Measurements from ENCODE around the gene CMTM7. TPM values are rescaled to one million over a fixed set of nuclear protein-coding genes. Genes with fewer than 3 reads are reported as not detected.

CMTM7 gene
- total RNA-seq, 1 donor from 2014 or later, result 11.8 TPM

DNA sequence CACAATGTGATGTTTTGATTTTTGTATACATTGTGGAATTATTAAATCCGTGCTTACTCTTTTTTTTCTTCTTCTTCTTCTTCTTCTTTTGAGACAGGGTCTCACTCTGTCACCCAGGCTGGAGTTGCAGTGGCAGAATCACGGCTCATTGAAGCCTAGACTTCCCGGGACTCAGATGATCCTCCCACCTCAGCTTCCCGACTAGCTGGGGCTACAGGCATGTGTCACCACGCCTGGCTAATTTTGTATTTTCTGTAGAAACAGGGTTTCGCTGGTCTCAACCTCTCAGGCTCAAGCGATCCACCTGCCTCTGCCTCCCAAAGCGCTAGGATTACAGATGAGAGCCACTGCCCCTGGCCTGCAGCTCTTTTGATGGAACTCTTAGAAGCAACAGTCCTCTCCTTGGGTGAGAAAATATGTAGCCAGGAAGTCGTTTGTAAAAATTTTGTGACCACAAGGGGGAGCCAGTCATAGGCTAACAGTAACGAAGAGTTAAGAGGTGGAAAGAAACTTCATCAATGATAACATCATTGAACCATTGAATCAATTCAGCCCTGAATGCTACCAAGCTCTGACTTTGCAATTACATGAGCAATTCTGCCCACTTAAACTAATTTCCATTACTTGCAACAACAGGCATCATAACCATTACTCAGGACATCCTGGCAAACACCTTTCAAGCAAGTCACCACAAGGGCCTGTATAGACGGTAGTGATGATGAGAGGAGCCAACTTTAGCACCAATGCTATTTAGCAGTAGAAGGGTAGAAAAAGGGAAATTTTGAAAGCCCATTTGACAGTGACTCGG lies 16.7 kb upstream of the CMTM7 start:
- Histone ChIP-seq H3K4me3 (no peak overlapping the region), H4K20me1 (ENCODE audit: low read depth) (no peaks in the 10 kb centered on the region), H3K27me3 (no peaks in the 10 kb centered on the region), H3F3A (ENCODE audit: low read depth) (no peaks in the 10 kb centered on the region), H3K9me3 (ENCODE audit: low read depth) (no peaks in the 10 kb centered on the region), H3K36me3 (no peaks in the 10 kb centered on the region), H3K4me1 (no peaks in the 10 kb centered on the region), H3K79me2 (ENCODE audit: low read depth) (no peaks in the 10 kb centered on the region), H3K27ac (no peak overlapping the region), H3K4me2 (no peak overlapping the region), H3K9ac (no peak overlapping the region), H2AFZ (replicated peaks) (no peak overlapping the region)
- peak overlapping the region; percentile 78 for H3K27ac Mint-ChIP-seq
- no peaks in the 10 kb centered on the region for H3K9me3 Mint-ChIP-seq
- H3K4me3 Mint-ChIP-seq, result no peak overlapping the region
- TF ChIP-seq, protein P1, sequence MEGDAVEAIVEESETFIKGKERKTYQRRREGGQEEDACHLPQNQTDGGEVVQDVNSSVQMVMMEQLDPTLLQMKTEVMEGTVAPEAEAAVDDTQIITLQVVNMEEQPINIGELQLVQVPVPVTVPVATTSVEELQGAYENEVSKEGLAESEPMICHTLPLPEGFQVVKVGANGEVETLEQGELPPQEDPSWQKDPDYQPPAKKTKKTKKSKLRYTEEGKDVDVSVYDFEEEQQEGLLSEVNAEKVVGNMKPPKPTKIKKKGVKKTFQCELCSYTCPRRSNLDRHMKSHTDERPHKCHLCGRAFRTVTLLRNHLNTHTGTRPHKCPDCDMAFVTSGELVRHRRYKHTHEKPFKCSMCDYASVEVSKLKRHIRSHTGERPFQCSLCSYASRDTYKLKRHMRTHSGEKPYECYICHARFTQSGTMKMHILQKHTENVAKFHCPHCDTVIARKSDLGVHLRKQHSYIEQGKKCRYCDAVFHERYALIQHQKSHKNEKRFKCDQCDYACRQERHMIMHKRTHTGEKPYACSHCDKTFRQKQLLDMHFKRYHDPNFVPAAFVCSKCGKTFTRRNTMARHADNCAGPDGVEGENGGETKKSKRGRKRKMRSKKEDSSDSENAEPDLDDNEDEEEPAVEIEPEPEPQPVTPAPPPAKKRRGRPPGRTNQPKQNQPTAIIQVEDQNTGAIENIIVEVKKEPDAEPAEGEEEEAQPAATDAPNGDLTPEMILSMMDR (IDR thresholded peaks at IDR 0.05), result peak; percentile 83
- TF ChIP-seq EZH2phosphoT487 (IDR thresholded peaks at IDR 0.05) (no peak), EZH2 (IDR thresholded peaks at IDR 0.05) (no peak)
- DNase-seq (ENCODE audit: low spot score), result peak; percentile 79
- H3K36me3 Mint-ChIP-seq, result no peaks in the 10 kb centered on the region
- peaks cover 6% of the 10 kb centered on the region for H3K27me3 Mint-ChIP-seq (ENCODE audit: insufficient read depth, low read depth)
- peaks cover 22% of the 10 kb centered on the region for H3K4me1 Mint-ChIP-seq

DNA sequence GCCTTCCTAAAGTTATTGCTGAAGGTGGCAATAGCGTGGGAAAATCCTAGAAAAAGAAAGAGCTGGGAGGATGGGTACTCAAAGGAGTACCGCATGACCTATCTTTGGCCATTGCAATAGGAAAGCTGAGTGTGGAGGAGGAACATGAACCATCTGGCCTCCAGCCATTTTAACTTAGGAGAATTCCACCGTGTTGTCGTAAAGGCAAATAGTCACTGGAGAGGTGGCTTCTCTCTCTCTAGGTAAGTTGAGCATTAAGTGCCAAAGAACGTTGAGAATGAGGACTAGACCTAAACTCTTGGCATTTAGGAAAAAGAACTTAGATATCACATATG lies 16.1 kb upstream of the CMTM7 start:
- Histone ChIP-seq H4K20me1 (ENCODE audit: low read depth) (no peaks in the 10 kb centered on the region), H3K4me2 (no peak overlapping the region), H3K9me3 (ENCODE audit: low read depth) (no peaks in the 10 kb centered on the region), H3K27me3 (no peaks in the 10 kb centered on the region), H3K36me3 (no peaks in the 10 kb centered on the region), H3K4me1 (peaks cover 5% of the 10 kb centered on the region), H3F3A (ENCODE audit: low read depth) (no peaks in the 10 kb centered on the region), H3K9ac (no peak overlapping the region), H3K4me3 (no peak overlapping the region), H3K27ac (no peak overlapping the region), H3K79me2 (ENCODE audit: low read depth) (no peaks in the 10 kb centered on the region), H2AFZ (replicated peaks) (no peak overlapping the region)
- no peak for TF ChIP-seq EZH2 (IDR thresholded peaks at IDR 0.05)
- TF ChIP-seq EZH2phosphoT487 (IDR thresholded peaks at IDR 0.05), result no peak
- TF ChIP-seq, protein P1 (IDR thresholded peaks at IDR 0.05), result no peak
- Mint-ChIP-seq H3K36me3 (no peaks in the 10 kb centered on the region), H3K4me3 (no peak overlapping the region), H3K9me3 (no peaks in the 10 kb centered on the region), H3K27ac (no peak overlapping the region), H3K4me1 (peaks cover 26% of the 10 kb centered on the region), H3K27me3 (ENCODE audit: insufficient read depth, low read depth) (peaks cover 4% of the 10 kb centered on the region)
- DNase-seq (ENCODE audit: low spot score), result no peak

DNA sequence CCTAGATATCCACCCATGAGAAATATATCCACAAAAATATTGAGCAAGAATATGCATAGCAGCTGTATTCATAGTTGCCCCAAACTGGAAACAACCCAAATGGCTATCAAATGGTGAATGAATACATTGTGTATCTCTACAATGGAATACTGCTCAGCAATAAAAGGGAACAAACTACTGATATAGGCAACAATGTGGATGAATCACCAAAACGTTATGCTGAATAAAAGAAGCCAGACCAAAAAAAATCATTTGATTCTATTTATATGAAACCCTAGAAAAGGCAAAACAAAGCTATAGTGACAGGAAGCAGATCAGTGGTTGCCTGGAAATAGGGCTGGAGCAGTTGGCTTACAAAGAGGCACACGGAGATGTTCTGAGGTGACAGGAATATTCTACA lies 15.5 kb upstream of the CMTM7 start:
- Histone ChIP-seq H4K20me1 (ENCODE audit: low read depth) (no peaks in the 10 kb centered on the region), H3K9ac (no peak overlapping the region), H3K9me3 (ENCODE audit: low read depth) (no peaks in the 10 kb centered on the region), H3K4me2 (no peak overlapping the region), H3K27me3 (no peaks in the 10 kb centered on the region), H3K79me2 (ENCODE audit: low read depth) (no peaks in the 10 kb centered on the region), H2AFZ (replicated peaks) (no peak overlapping the region), H3K36me3 (no peaks in the 10 kb centered on the region), H3K27ac (no peak overlapping the region), H3K4me3 (no peak overlapping the region), H3F3A (ENCODE audit: low read depth) (no peaks in the 10 kb centered on the region), H3K4me1 (peaks cover 6% of the 10 kb centered on the region)
- H3K27me3 Mint-ChIP-seq (ENCODE audit: insufficient read depth, low read depth), result peaks cover 4% of the 10 kb centered on the region
- peaks cover 32% of the 10 kb centered on the region for H3K4me1 Mint-ChIP-seq
- TF ChIP-seq EZH2phosphoT487 (IDR thresholded peaks at IDR 0.05), result no peak
- no peak for TF ChIP-seq EZH2 (IDR thresholded peaks at IDR 0.05)
- TF ChIP-seq, protein P1 (IDR thresholded peaks at IDR 0.05), result no peak
- H3K27ac Mint-ChIP-seq, result no peak overlapping the region
- no peak overlapping the region for H3K4me3 Mint-ChIP-seq
- H3K36me3 Mint-ChIP-seq, result no peaks in the 10 kb centered on the region
- H3K9me3 Mint-ChIP-seq, result no peaks in the 10 kb centered on the region
- DNase-seq (ENCODE audit: low spot score), result no peak

All from neural progenitor cell (in vitro differentiated cells).